C4-2B (cell line): ENCODE data around the gene FURIN.

Experiments
- ZFX ChIP-seq: fragments of 450-650 bp; IDR thresholded peaks from 2 replicates; pipeline ENCODE4 v1.6.1; 2017
- TF ChIP-seq, protein P1 (sequence below): fragments of 450-650 bp; conservative IDR thresholded peaks from 2 replicates; pipeline ENCODE4 v1.5.1; 2017; ENCODE audit warnings: mild to moderate bottlenecking

DNA sequence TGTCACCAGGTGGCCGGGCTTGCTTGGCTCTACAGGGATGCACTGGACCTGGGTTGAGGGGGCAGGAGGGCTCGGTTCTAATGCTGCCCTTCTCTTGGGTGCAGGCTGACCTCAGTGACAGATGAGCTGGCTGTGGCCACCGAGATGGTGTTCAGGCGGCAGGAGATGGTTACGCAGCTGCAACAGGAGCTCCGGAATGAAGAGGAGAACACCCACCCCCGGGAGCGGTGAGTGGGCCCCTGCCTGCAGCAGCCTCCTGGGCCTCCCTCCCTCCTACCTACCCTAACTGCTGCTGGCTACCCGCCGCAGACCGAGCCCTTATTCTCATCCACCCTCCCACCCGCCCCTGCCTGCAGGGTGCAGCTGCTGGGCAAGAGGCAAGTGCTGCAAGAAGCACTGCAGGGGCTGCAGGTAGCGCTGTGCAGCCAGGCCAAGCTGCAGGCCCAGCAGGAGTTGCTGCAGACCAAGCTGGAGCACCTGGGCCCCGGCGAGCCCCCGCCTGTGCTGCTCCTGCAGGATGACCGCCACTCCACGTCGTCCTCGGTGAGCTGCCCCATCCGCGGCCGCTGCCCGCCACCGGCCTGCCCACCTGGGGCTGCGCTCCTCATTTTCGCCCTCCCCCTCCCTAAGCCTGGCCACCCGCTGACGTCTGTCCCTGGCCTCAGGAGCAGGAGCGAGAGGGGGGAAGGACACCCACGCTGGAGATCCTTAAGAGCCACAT is 21.5 kb downstream of the FURIN start:
- TF ChIP-seq, protein P1, sequence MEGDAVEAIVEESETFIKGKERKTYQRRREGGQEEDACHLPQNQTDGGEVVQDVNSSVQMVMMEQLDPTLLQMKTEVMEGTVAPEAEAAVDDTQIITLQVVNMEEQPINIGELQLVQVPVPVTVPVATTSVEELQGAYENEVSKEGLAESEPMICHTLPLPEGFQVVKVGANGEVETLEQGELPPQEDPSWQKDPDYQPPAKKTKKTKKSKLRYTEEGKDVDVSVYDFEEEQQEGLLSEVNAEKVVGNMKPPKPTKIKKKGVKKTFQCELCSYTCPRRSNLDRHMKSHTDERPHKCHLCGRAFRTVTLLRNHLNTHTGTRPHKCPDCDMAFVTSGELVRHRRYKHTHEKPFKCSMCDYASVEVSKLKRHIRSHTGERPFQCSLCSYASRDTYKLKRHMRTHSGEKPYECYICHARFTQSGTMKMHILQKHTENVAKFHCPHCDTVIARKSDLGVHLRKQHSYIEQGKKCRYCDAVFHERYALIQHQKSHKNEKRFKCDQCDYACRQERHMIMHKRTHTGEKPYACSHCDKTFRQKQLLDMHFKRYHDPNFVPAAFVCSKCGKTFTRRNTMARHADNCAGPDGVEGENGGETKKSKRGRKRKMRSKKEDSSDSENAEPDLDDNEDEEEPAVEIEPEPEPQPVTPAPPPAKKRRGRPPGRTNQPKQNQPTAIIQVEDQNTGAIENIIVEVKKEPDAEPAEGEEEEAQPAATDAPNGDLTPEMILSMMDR = no peak
- TF ChIP-seq ZFX = no peak
